GM19240 (cell line): ENCODE results near the gene FZR1.
"Not testable (repeated sequence)": the region's sequence is repeated elsewhere in the genome, so short reads cannot be mapped to it uniquely, and the experiment has no call there.

Source experiments
- DNase-seq: peaks from one replicate; pipeline ENCODE4 v3.0.0; 2011; ENCODE audit warnings: low spot score; ENCODE audit not compliant: insufficient read length

FZR1 gene

GRCh38 chr19:3528539-3529211 is 22.6 kb downstream of the FZR1 start:
- DNase-seq = no peak

GRCh38 chr19:3529299-3529698 is 23.2 kb downstream of the FZR1 start:
- not testable (repeated sequence) for DNase-seq

GRCh38 chr19:3530389-3530788 is 24.3 kb downstream of the FZR1 start:
- DNase-seq = no peak

- DNase-seq = no peak
Observed at GRCh38 chr19:3531716-3532115, 25.6 kb downstream of the FZR1 start.

GRCh38 chr19:3532154-3532786 is 26.2 kb downstream of the FZR1 start:
- DNase-seq = no peak

GRCh38 chr19:3533033-3533432 is 26.9 kb downstream of the FZR1 start:
- no peak for DNase-seq

- DNase-seq = no peak
Observed at GRCh38 chr19:3533563-3534216, 27.6 kb downstream of the FZR1 start.

GRCh38 chr19:3534375-3535234 is 28.5 kb downstream of the FZR1 start:
- no peak for DNase-seq

GRCh38 chr19:3535235-3535535 is 29.1 kb downstream of the FZR1 start:
- no peak for DNase-seq

- DNase-seq = no peak
Observed at GRCh38 chr19:3535563-3535965, 29.5 kb downstream of the FZR1 start.

- no peak for DNase-seq
Observed at GRCh38 chr19:3535981-3536380, 29.9 kb downstream of the FZR1 start.

- DNase-seq = no peak
Observed at GRCh38 chr19:3536429-3537100, 30.5 kb downstream of the FZR1 start.

- DNase-seq = no peak
Observed at GRCh38 chr19:3537101-3537437, 31.0 kb downstream of the FZR1 start.

- DNase-seq = no peak
Observed at GRCh38 chr19:3537438-3538240, 31.5 kb downstream of the FZR1 start.

- DNase-seq = no peak
Observed at GRCh38 chr19:3538258-3538929, 32.3 kb downstream of the FZR1 start.

- DNase-seq = no peak
Observed at GRCh38 chr19:3538965-3539755, 33.0 kb downstream of the FZR1 start, which contains the start of gene TEKTIP1. TEKTIP1 (plus strand) TSS chr19:3539174; CDS start chr19:3539178, 4 bp downstream.

GRCh38 chr19:3539756-3540118 is 33.6 kb downstream of the FZR1 start:
- no peak for DNase-seq

- no peak for DNase-seq
Observed at GRCh38 chr19:3543150-3544057, 37.3 kb downstream of the FZR1 start.
